Skeletal muscle satellite cell (primary cell): ENCODE results near the gene NAA40. TPM values are rescaled to one million over a fixed set of nuclear protein-coding genes. Genes with fewer than 3 reads are reported as not detected.
A peak's percentile ranks its signal among the peaks of the same experiment; 100 is the strongest.

ENCODE experiments used
- H3K27me3 ChIP-seq: 2 replicates; pipeline ENCODE4 v1.7.0; 2013; ENCODE audit warnings: low read length; ENCODE audit not compliant: control insufficient read depth, insufficient read depth
- H3K36me3 ChIP-seq: 2 replicates; pipeline ENCODE4 v1.7.0; 2013; ENCODE audit warnings: mild to moderate bottlenecking, control low read depth, low read length; ENCODE audit not compliant: insufficient read depth
- H3K4me1 ChIP-seq: 2 replicates; pipeline ENCODE4 v1.7.0; 2013; ENCODE audit warnings: low read length; ENCODE audit not compliant: control insufficient read depth, insufficient read depth
- H3K4me2 ChIP-seq: 2 replicates; pipeline ENCODE4 v1.7.0; 2013; ENCODE audit warnings: mild to moderate bottlenecking, low read length
- H3K4me3 ChIP-seq: 2 replicates; pipeline ENCODE4 v1.7.0; 2013; ENCODE audit warnings: low read length
- H3K9ac ChIP-seq: 2 replicates; pipeline ENCODE4 v1.7.0; 2013; ENCODE audit warnings: mild to moderate bottlenecking, low read depth, low read length, moderate library complexity
- H3K9me3 ChIP-seq: replicated peaks from 2 replicates; pipeline ENCODE4 v1.7.0; 2013; ENCODE audit warnings: mild to moderate bottlenecking, control low read depth, low read length
- total RNA-seq: library from RNA; depleted of rRNA; stranded (reverse); fragments of >200 nt; gene quantifications from 2 replicates; pipeline ENCODE4 v1.2.3, GENCODE V29; 2012; rRNA removed

NAA40 gene
- 9.0 and 12.2 TPM in 2 replicates for total RNA-seq

- peak within 1 kb of the TSS; percentile 86 for H3K9ac ChIP-seq
- H3K4me3 ChIP-seq = peak within 1 kb of the TSS; percentile 96
- H3K4me1 ChIP-seq = peaks cover 11% of the 10 kb centered on the region
- H3K36me3 ChIP-seq = no peaks in the 10 kb centered on the region
- H3K27me3 ChIP-seq = no peaks in the 10 kb centered on the region
- no peaks in the 10 kb centered on the region for H3K9me3 ChIP-seq
- peak within 1 kb of the TSS; percentile 96 for H3K4me2 ChIP-seq
Measured at GRCh38 chr11:63938479-63939396, at the start of gene NAA40. TSS of gene NAA40 (plus strand) at chr11:63939002. CDS start at chr11:63939097, 95 bp downstream.

- Histone ChIP-seq H3K36me3 (no peaks in the 10 kb centered on the region), H3K9me3 (no peaks in the 10 kb centered on the region), H3K9ac (no peak overlapping the region), H3K4me3 (no peak overlapping the region), H3K27me3 (no peaks in the 10 kb centered on the region), H3K4me2 (no peak overlapping the region), H3K4me1 (peaks cover 21% of the 10 kb centered on the region)
Measured at GRCh38 chr11:63889344-63889743, 49.5 kb upstream of the NAA40 start.

- no peaks in the 10 kb centered on the region for H3K27me3 ChIP-seq
- no peaks in the 10 kb centered on the region for H3K9me3 ChIP-seq
- peaks cover 21% of the 10 kb centered on the region for H3K4me1 ChIP-seq
Measured at GRCh38 chr11:63890368-63890767, 48.4 kb upstream of the NAA40 start.

GRCh38 chr11:63892228-63892627 lies 46.6 kb upstream of the NAA40 start:
- Histone ChIP-seq H3K4me1 (peaks cover 16% of the 10 kb centered on the region), H3K36me3 (peaks cover 20% of the 10 kb centered on the region), H3K9me3 (no peaks in the 10 kb centered on the region), H3K9ac (no peak overlapping the region), H3K4me3 (no peak overlapping the region), H3K4me2 (no peak overlapping the region), H3K27me3 (no peaks in the 10 kb centered on the region)

More at GRCh38 chr11:63890368-63890767, 48.4 kb upstream of the NAA40 start:
- no peak overlapping the region for H3K4me3 ChIP-seq
- H3K4me2 ChIP-seq = no peak overlapping the region
- peaks cover 3% of the 10 kb centered on the region for H3K36me3 ChIP-seq
- H3K9ac ChIP-seq = no peak overlapping the region

- no peak overlapping the region for H3K4me2 ChIP-seq
- H3K9me3 ChIP-seq = no peaks in the 10 kb centered on the region
- no peak overlapping the region for H3K9ac ChIP-seq
- peaks cover 5% of the 10 kb centered on the region for H3K4me1 ChIP-seq
- no peaks in the 10 kb centered on the region for H3K27me3 ChIP-seq
- H3K36me3 ChIP-seq = peaks cover 29% of the 10 kb centered on the region
- no peak overlapping the region for H3K4me3 ChIP-seq
Measured at GRCh38 chr11:63893355-63893754, 45.4 kb upstream of the NAA40 start.

- Histone ChIP-seq H3K9ac (no peak overlapping the region), H3K27me3 (no peaks in the 10 kb centered on the region), H3K4me2 (no peak overlapping the region), H3K4me3 (no peak overlapping the region), H3K9me3 (no peaks in the 10 kb centered on the region), H3K36me3 (peaks cover 56% of the 10 kb centered on the region), H3K4me1 (no peaks in the 10 kb centered on the region)
Measured at GRCh38 chr11:63896071-63896470, 42.7 kb upstream of the NAA40 start.

- Histone ChIP-seq H3K36me3 (peaks cover 62% of the 10 kb centered on the region), H3K4me3 (no peak overlapping the region), H3K4me1 (no peaks in the 10 kb centered on the region), H3K9ac (no peak overlapping the region), H3K4me2 (no peak overlapping the region), H3K9me3 (no peaks in the 10 kb centered on the region), H3K27me3 (no peaks in the 10 kb centered on the region)
Measured at GRCh38 chr11:63897459-63898146, 41.2 kb upstream of the NAA40 start.

- Histone ChIP-seq H3K36me3 (peaks cover 71% of the 10 kb centered on the region), H3K4me3 (no peak overlapping the region), H3K4me2 (no peak overlapping the region), H3K9me3 (no peaks in the 10 kb centered on the region), H3K9ac (no peak overlapping the region), H3K27me3 (no peaks in the 10 kb centered on the region), H3K4me1 (no peaks in the 10 kb centered on the region)
Measured at GRCh38 chr11:63901660-63902059, 37.1 kb upstream of the NAA40 start.

- Histone ChIP-seq H3K4me3 (no peak overlapping the region), H3K4me1 (peaks cover 6% of the 10 kb centered on the region), H3K4me2 (no peak overlapping the region), H3K9me3 (no peaks in the 10 kb centered on the region), H3K9ac (no peak overlapping the region), H3K36me3 (peaks cover 58% of the 10 kb centered on the region), H3K27me3 (no peaks in the 10 kb centered on the region)
Measured at GRCh38 chr11:63903884-63904283, 34.9 kb upstream of the NAA40 start.

GRCh38 chr11:63904743-63905142 lies 34.1 kb upstream of the NAA40 start:
- H3K36me3 ChIP-seq = peaks cover 51% of the 10 kb centered on the region
- no peaks in the 10 kb centered on the region for H3K27me3 ChIP-seq
- no peak overlapping the region for H3K4me2 ChIP-seq
- H3K9me3 ChIP-seq = no peaks in the 10 kb centered on the region
- no peak overlapping the region for H3K9ac ChIP-seq
- H3K4me3 ChIP-seq = no peak overlapping the region
- H3K4me1 ChIP-seq = peaks cover 8% of the 10 kb centered on the region

- H3K4me2 ChIP-seq = no peak overlapping the region
- H3K36me3 ChIP-seq = peaks cover 46% of the 10 kb centered on the region
- no peak overlapping the region for H3K9ac ChIP-seq
- H3K27me3 ChIP-seq = no peaks in the 10 kb centered on the region
- peaks cover 8% of the 10 kb centered on the region for H3K4me1 ChIP-seq
- no peaks in the 10 kb centered on the region for H3K9me3 ChIP-seq
- H3K4me3 ChIP-seq = no peak overlapping the region
Measured at GRCh38 chr11:63905179-63905578, 33.6 kb upstream of the NAA40 start.
